ENCODE data around the gene SWI5. TPM values are rescaled to one million over a fixed set of nuclear protein-coding genes. Genes with fewer than 3 reads are reported as not detected.

Gene SWI5
- total and polyA plus RNA-seq, 9 of the 15 experiments (the other 6 are each of a cell fraction or from before 2014, with no cell fraction given), result 62.8 to 133 (median 95.9) TPM

DNA sequence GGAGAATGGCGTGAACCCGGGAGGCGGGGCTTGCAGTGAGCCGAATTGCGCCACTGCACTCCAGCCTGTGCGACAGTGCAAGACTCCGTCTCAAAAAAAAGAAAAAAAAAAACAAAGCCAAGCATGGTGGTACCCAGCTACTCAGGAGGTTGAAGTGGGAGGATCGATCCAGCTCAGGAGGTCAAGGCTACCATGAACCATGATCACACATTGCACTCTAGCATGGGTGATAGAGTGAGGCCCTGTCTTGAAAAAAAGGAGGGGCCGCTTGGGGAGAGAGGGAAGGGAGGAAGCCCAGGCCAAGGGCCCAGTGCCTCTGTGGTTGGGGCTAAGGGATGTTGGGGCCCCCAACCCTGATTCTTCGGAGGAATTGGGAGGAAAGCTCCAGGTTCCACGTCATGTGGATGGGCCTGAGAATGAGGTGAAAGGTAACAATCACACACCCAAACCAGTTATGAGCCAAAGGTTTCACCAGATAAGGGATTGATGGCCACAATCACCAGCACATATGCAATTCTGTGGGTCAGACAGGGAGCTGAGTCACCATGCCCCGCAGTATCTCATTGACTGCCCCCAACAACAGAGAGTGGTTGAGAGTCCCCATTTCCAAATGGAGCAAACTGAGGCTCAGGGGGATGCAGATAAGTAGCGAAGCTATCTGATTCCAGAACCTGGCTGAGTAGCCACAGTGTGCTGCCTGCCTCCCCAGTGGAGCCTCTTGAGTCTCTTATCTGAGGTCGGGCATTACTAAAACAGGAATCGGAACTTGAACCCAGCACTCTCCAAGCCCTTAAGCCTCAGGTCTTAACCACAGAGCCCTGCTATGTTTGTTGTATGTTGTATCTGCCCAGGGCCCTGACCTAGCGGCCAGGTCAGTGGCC, 20.5 kb downstream of the SWI5 start (continued):
- TF ChIP-seq, protein P1, sequence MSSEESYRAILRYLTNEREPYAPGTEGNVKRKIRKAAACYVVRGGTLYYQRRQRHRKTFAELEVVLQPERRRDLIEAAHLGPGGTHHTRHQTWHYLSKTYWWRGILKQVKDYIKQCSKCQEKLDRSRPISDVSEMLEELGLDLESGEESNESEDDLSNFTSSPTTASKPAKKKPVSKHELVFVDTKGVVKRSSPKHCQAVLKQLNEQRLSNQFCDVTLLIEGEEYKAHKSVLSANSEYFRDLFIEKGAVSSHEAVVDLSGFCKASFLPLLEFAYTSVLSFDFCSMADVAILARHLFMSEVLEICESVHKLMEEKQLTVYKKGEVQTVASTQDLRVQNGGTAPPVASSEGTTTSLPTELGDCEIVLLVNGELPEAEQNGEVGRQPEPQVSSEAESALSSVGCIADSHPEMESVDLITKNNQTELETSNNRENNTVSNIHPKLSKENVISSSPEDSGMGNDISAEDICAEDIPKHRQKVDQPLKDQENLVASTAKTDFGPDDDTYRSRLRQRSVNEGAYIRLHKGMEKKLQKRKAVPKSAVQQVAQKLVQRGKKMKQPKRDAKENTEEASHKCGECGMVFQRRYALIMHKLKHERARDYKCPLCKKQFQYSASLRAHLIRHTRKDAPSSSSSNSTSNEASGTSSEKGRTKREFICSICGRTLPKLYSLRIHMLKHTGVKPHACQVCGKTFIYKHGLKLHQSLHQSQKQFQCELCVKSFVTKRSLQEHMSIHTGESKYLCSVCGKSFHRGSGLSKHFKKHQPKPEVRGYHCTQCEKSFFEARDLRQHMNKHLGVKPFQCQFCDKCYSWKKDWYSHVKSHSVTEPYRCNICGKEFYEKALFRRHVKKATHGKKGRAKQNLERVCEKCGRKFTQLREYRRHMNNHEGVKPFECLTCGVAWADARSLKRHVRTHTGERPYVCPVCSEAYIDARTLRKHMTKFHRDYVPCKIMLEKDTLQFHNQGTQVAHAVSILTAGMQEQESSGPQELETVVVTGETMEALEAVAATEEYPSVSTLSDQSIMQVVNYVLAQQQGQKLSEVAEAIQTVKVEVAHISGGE (CRISPR knock-in tag; IDR thresholded peaks at IDR 0.05), result no peak
- TF ChIP-seq, protein P2, sequence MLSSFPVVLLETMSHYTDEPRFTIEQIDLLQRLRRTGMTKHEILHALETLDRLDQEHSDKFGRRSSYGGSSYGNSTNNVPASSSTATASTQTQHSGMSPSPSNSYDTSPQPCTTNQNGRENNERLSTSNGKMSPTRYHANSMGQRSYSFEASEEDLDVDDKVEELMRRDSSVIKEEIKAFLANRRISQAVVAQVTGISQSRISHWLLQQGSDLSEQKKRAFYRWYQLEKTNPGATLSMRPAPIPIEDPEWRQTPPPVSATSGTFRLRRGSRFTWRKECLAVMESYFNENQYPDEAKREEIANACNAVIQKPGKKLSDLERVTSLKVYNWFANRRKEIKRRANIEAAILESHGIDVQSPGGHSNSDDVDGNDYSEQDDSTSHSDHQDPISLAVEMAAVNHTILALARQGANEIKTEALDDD (IDR thresholded peaks at IDR 0.05), result no peak
- no peak for TF ChIP-seq ZC3H4 (CRISPR knock-in tag; IDR thresholded peaks at IDR 0.05; ENCODE audit: borderline replicate concordance)
- TF ChIP-seq NRF1 (conservative IDR thresholded peaks at IDR 0.05 in 1 of 2, IDR thresholded peaks at IDR 0.05 in 1 of 2), result no peak
- TF ChIP-seq HNRNPK (IDR thresholded peaks at IDR 0.05; ENCODE audit: low read depth, low read length, poor library complexity, severe bottlenecking), result no peak
- no peak for TF ChIP-seq CAMTA2 (CRISPR knock-in tag; conservative IDR thresholded peaks at IDR 0.05)
- 0 out of 2 replicates have a peak, but pooled peaks have one; percentile 36 for TF ChIP-seq TCFL5 (CRISPR knock-in tag; conservative IDR thresholded peaks at IDR 0.05)
- TF ChIP-seq ARNT (IDR thresholded peaks at IDR 0.05), result no peak
- TF ChIP-seq KDM2B (CRISPR knock-in tag; IDR thresholded peaks at IDR 0.05), result 0 out of 2 replicates have a peak, but pooled peaks have one; percentile 44
- TF ChIP-seq, protein P3, sequence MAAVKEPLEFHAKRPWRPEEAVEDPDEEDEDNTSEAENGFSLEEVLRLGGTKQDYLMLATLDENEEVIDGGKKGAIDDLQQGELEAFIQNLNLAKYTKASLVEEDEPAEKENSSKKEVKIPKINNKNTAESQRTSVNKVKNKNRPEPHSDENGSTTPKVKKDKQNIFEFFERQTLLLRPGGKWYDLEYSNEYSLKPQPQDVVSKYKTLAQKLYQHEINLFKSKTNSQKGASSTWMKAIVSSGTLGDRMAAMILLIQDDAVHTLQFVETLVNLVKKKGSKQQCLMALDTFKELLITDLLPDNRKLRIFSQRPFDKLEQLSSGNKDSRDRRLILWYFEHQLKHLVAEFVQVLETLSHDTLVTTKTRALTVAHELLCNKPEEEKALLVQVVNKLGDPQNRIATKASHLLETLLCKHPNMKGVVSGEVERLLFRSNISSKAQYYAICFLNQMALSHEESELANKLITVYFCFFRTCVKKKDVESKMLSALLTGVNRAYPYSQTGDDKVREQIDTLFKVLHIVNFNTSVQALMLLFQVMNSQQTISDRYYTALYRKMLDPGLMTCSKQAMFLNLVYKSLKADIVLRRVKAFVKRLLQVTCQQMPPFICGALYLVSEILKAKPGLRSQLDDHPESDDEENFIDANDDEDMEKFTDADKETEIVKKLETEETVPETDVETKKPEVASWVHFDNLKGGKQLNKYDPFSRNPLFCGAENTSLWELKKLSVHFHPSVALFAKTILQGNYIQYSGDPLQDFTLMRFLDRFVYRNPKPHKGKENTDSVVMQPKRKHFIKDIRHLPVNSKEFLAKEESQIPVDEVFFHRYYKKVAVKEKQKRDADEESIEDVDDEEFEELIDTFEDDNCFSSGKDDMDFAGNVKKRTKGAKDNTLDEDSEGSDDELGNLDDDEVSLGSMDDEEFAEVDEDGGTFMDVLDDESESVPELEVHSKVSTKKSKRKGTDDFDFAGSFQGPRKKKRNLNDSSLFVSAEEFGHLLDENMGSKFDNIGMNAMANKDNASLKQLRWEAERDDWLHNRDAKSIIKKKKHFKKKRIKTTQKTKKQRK (IDR thresholded peaks at IDR 0.05; ENCODE audit: borderline replicate concordance, low read depth, low read length), result no peak
- TF ChIP-seq CBX3 (IDR thresholded peaks at IDR 0.05; ENCODE audit: borderline replicate concordance in 1 of 2, low read length in 2 of 2), result peak in 1 of 2 experiments; percentile 90; a peak in 2 of 3 replicates
- TF ChIP-seq RBBP5 (IDR thresholded peaks at IDR 0.05; ENCODE audit: borderline replicate concordance, insufficient read depth, low read length, poor library complexity, severe bottlenecking), result peak; percentile 15
- TF ChIP-seq MYC (IDR thresholded peaks at IDR 0.05; ENCODE audit: low read depth, low read length), result peak; percentile 5
- TF ChIP-seq MYC (CRISPR knock-in tag; IDR thresholded peaks at IDR 0.05; ENCODE audit: borderline replicate concordance, low read depth), result peak; percentile 33; the same call in 1 of the 2 replicates
- peak; percentile 50; the same call in 1 of the 2 replicates for TF ChIP-seq SPI1 (IDR thresholded peaks at IDR 0.05; ENCODE audit: borderline replicate concordance, low read depth, low read length)
- TF ChIP-seq, protein P4, sequence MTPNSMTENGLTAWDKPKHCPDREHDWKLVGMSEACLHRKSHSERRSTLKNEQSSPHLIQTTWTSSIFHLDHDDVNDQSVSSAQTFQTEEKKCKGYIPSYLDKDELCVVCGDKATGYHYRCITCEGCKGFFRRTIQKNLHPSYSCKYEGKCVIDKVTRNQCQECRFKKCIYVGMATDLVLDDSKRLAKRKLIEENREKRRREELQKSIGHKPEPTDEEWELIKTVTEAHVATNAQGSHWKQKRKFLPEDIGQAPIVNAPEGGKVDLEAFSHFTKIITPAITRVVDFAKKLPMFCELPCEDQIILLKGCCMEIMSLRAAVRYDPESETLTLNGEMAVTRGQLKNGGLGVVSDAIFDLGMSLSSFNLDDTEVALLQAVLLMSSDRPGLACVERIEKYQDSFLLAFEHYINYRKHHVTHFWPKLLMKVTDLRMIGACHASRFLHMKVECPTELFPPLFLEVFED (CRISPR knock-in tag; conservative IDR thresholded peaks at IDR 0.05), result peak; percentile 12; the same call in 1 of the 2 replicates
